ENCODE data around the gene TOMM20. TPM values are rescaled to one million over a fixed set of nuclear protein-coding genes. Genes with fewer than 3 reads are reported as not detected.
"Not testable (repeated sequence)": the region's sequence is repeated elsewhere in the genome, so short reads cannot be mapped to it uniquely, and the experiment has no call there.

The TOMM20 gene
- total and polyA plus RNA-seq, 7 donors = 44.7 to 90.9 (median 71.5) TPM

GRCh38 chr1:235090406-235091069 lies 38.1 kb downstream of the TOMM20 start:
- Histone ChIP-seq H3K4me1 (peaks cover 7% of the 10 kb centered on the region), H3K36me3 (ENCODE audit: insufficient read depth in 1 of 2, low read depth in 1 of 2) (no peaks in the 10 kb centered on the region), H3K9me3 (no peaks in the 10 kb centered on the region), H3K27me3 (ENCODE audit: insufficient read depth in 3 of 3, low read length in 2 of 3) (no peaks in the 10 kb centered on the region), H3K4me3 (no peak overlapping the region), H3K27ac (no peak overlapping the region)
- intact Hi-C loops (cut with DNase I) = loop anchor here in 1 of 2 donors (5.0 kb wide), 1 partner anchor 598 kb away; no protein-coding TSS in a partner anchor
- 50 to 62% (median 51%) methylated on average over 20 of the region's 20 CpGs for WGBS, 3 donors
- no peak for ATAC-seq
- no peak for DNase-seq
- TF ChIP-seq CTCF (IDR thresholded peaks at IDR 0.05) = no peak

DNA sequence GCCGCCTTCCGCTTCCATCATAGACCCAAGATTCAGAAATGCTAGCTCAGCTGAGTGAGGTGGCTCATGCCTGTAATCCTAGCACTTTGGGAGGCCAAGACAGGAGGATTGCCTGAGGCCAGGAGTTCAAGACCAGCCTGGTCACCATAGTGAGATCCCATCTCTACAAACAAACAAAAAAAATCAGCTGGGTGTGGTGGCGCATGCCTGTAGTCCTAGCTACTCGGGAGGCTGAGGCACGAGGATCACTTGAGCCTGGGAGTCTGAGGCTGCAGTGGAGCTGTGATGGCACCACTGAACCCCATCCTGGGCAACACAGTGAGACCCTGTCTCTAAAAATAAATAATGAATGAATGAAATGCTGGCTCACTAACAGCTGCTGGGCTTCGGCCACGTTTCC lies 39.7 kb downstream of the TOMM20 start:
- no peak for ATAC-seq
- Histone ChIP-seq H3K9me3 (no peaks in the 10 kb centered on the region), H3K4me1 (peaks cover 10% of the 10 kb centered on the region), H3K27ac (no peak overlapping the region), H3K36me3 (ENCODE audit: insufficient read depth in 1 of 2, low read depth in 1 of 2) (no peaks in the 10 kb centered on the region), H3K4me3 (no peak overlapping the region), H3K27me3 (ENCODE audit: insufficient read depth in 3 of 3, low read length in 2 of 3) (no peaks in the 10 kb centered on the region)
- intact Hi-C loops (cut with DNase I) = loop anchor here in 1 of 2 donors (5.0 kb wide), 1 partner anchor 602 kb away; no protein-coding TSS in a partner anchor
- TF ChIP-seq CTCF (IDR thresholded peaks at IDR 0.05) = no peak
- 82 to 91% (median 90%) methylated on average over 7 of the region's 7 CpGs for WGBS, 3 donors
- no peak for DNase-seq

GRCh38 chr1:235088430-235088829 lies 40.2 kb downstream of the TOMM20 start:
- H3K4me1 ChIP-seq = peaks cover 9% of the 10 kb centered on the region
- H3K9me3 ChIP-seq = no peaks in the 10 kb centered on the region
- no peaks in the 10 kb centered on the region for H3K27me3 ChIP-seq (ENCODE audit: insufficient read depth in 3 of 3, low read length in 2 of 3)
- no peak for ATAC-seq
- no peak for DNase-seq
- H3K36me3 ChIP-seq (ENCODE audit: insufficient read depth in 1 of 2, low read depth in 1 of 2) = no peaks in the 10 kb centered on the region
- H3K4me3 ChIP-seq = no peak overlapping the region
- 89 to 94% (median 90%) methylated on average over 6 of the region's 6 CpGs for WGBS, 3 donors
- intact Hi-C loops (cut with DNase I) = loop anchor here in 1 of 2 donors (5.0 kb wide), 1 partner anchor 601 kb away; no protein-coding TSS in a partner anchor
- TF ChIP-seq CTCF (IDR thresholded peaks at IDR 0.05) = no peak
- no peak overlapping the region for H3K27ac ChIP-seq

GRCh38 chr1:235087906-235088305 lies 40.7 kb downstream of the TOMM20 start:
- Histone ChIP-seq H3K9me3 (no peaks in the 10 kb centered on the region), H3K4me1 (peaks cover 11% of the 10 kb centered on the region), H3K36me3 (ENCODE audit: insufficient read depth in 1 of 2, low read depth in 1 of 2) (no peaks in the 10 kb centered on the region), H3K27ac (no peak overlapping the region), H3K27me3 (ENCODE audit: insufficient read depth in 3 of 3, low read length in 2 of 3) (no peaks in the 10 kb centered on the region), H3K4me3 (no peak overlapping the region)
- no peak for DNase-seq
- no peak for TF ChIP-seq CTCF (IDR thresholded peaks at IDR 0.05)
- ATAC-seq = no peak
- intact Hi-C loops (cut with DNase I) = loop anchor here in 1 of 2 donors (5.0 kb wide), 1 partner anchor 601 kb away; no protein-coding TSS in a partner anchor
- 89 to 91% (median 91%) methylated on average over 6 of the region's 6 CpGs for WGBS, 3 donors

- H3K36me3 ChIP-seq (ENCODE audit: insufficient read depth in 1 of 2, low read depth in 1 of 2); H3K27ac ChIP-seq; H3K27me3 ChIP-seq (ENCODE audit: insufficient read depth in 3 of 3, low read length in 2 of 3); H3K4me3 ChIP-seq; H3K9me3 ChIP-seq; ATAC-seq: not testable (repeated sequence)
- DNase-seq = peak in 1 of 2 donors; percentile 22
- peaks cover 19% of the 10 kb centered on the region for H3K4me1 ChIP-seq
- intact Hi-C loops (cut with DNase I) = loop anchor here in 1 of 2 donors (5.0 kb wide), 1 partner anchor 598 kb away; no protein-coding TSS in a partner anchor
- 84 to 92% (median 90%) methylated on average over 12 of the region's 12 CpGs for WGBS, 3 donors
Measured at GRCh38 chr1:235085411-235086117, 43.1 kb downstream of the TOMM20 start.

DNA sequence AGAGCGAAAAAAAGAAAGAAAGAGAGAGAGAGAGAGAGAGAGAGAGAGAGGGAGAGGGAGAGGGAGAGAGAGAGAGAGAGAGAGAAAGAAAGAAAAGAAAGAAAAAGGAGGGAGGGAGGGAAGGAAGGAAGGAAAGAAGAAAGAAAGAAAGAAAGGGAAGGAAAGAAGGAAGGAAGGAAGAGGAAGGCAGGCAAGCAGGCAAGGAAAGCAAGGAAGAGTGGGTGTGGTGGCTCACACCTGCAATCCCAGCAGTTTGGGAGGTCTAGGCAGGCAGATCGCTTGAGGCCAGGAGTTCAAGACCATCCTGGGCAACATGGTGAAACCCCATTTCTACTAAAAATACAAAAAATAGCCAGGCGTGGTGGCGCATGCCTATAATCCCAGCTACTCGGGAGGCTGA lies 47.8 kb downstream of the TOMM20 start:
- Histone ChIP-seq H3K27ac (peak overlapping the region; percentile 15), H3K4me1 (peaks cover 49% of the 10 kb centered on the region)
- not testable (repeated sequence) for ATAC-seq; H3K27me3 ChIP-seq (ENCODE audit: insufficient read depth in 3 of 3, low read length in 2 of 3); H3K9me3 ChIP-seq; H3K36me3 ChIP-seq (ENCODE audit: insufficient read depth in 1 of 2, low read depth in 1 of 2); H3K4me3 ChIP-seq; DNase-seq
- intact Hi-C loops (cut with DNase I) = loop anchor here in 1 of 2 donors (5.0 kb wide), 2 partner anchors 308 to 483 kb away; no protein-coding TSS in a partner anchor
- 89 to 99% (median 98%) methylated on average over 5 of the region's 5 CpGs for WGBS, 3 donors

DNA sequence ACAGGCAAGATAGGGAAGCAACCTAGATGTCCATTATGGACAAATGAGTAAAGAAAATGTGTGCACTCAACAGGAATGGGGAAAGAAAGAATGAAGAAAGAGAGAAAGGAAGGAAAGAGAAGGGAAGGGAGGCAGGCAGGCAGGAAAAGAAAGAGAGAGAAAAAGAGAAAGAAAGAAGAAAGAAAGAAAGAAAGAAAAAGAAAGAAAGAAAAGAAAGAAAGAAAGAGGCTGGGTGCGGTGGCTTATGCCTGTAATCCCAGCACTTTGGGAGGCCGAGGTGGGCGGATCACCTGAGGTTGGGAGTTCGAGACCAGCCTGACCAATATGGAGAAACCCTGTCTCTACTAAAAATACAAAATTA lies 48.4 kb downstream of the TOMM20 start:
- Histone ChIP-seq H3K4me1 (peaks cover 54% of the 10 kb centered on the region), H3K27ac (peak overlapping the region; percentile 96)
- not testable (repeated sequence) for H3K4me3 ChIP-seq; H3K9me3 ChIP-seq; ATAC-seq; H3K27me3 ChIP-seq (ENCODE audit: insufficient read depth in 3 of 3, low read length in 2 of 3); H3K36me3 ChIP-seq (ENCODE audit: insufficient read depth in 1 of 2, low read depth in 1 of 2); DNase-seq
- intact Hi-C loops (cut with DNase I) = loop anchor here in 1 of 2 donors (5.0 kb wide), 2 partner anchors 308 to 483 kb away; no protein-coding TSS in a partner anchor
- WGBS, 3 donors = 90 to 96% (median 94%) methylated on average over 4 of the region's 4 CpGs
